Activated CD4-positive, alpha-beta T cell treated with anti-CD3 and anti-CD28 coated beads, Interleukin-2, amount 50 U/mL, for 48 hours (primary cell): ENCODE measurements around the gene CDHR4.
"Not testable (repeated sequence)": the region's sequence is repeated elsewhere in the genome, so short reads cannot be mapped to it uniquely, and the experiment has no call there.

ENCODE experiments used
- DNase-seq, 2 experiments: peaks; one replicate each; pipeline ENCODE4 v3.0.0-alpha.2; 2020

The CDHR4 gene

DNA sequence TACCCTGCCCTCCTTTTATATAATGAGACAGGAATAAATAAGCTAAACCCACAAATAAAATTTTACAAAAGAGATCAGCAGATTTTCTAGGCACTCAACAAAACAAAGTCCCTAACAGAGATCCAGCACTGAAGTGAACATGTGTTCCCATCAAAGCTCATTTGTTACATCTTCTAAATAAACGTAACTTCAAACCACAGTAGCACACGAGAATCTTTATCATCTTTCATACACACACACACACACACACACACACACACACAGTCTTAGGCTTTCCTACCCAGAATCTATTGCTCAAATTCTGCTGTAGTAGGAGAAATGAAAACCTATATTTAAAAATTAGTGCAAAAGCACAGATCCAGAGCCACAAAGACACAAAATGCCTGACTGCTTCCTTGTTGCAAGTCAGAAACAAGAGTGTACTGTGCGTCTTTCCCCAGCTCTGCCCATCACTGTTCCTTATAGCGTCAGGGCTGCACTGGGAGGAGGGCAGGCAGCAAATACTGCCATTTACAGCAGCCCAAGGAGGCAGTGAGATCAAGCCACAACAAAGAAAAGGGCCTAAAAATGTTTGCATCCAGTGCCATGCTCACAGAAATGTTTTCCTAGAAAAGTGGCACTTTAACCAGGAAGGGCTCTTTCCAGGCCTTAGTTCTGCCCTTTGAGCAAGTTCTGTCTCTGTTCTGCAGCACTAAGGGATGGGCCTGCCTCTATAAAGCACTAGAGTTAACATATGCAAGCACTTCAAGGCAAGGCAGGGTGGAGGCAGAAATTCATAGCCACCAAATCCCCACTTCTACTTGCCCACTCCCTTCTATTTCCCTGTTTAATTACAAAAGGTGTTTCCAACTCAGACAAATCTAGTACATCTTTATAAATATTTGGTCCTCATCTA is 19.3 kb downstream of the CDHR4 start:
- DNase-seq = no peak

DNA sequence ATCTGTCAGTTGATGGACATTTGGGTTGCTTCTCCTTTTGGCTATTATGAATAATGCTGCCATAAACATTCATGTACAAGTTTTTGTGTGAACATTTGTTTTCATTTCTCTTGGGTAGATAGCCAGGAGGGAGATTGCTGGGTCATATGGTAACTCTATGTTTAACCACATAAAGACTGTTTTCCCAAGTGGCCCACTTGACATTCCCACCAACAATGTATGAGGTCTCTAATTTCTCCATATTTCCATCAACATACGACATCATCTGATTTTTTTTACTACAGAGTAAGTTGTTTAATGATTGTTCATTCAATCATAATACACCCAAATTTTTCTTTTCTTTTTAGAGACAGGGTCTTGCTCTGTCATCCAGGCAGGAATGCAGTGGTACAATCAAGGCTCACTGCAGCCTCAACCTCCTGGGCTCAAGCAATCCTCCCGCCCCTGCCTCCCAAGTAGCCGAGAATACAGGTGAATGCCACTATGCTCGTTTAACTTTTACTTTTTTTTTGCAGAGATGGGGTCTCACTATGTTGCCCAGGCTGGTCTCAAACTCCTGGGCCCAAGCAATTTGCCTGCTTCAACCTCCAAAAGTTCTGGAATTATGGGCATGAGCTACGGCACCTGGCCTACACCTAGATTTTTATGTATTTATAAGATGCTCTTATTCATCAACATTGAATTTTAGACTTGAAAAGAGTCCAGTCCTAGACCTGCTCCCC is 20.2 kb downstream of the CDHR4 start:
- DNase-seq = no peak

DNA sequence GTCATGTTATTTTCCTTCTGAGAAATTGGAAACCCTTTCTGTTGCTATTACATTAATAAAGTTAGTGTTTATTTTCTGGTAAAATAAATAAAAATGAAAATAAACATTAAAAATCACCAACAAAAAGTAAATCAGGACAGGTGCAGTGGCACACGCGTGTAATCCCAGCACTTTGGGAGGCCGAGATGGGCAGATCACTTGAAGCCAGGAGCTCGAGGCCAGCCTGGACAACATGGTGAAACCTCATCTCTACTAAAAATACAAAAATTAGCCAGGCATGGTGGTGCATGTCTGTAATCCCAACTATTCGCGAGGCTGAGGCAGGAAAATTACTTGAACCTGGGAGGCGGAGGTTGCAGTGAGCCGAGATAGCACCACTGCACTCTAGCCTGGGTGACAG is 23.6 kb downstream of the CDHR4 start:
- DNase-seq = not testable (repeated sequence)

- no peak for DNase-seq
Observed at GRCh38 chr3:49775538-49775937, 24.1 kb downstream of the CDHR4 start.

DNA sequence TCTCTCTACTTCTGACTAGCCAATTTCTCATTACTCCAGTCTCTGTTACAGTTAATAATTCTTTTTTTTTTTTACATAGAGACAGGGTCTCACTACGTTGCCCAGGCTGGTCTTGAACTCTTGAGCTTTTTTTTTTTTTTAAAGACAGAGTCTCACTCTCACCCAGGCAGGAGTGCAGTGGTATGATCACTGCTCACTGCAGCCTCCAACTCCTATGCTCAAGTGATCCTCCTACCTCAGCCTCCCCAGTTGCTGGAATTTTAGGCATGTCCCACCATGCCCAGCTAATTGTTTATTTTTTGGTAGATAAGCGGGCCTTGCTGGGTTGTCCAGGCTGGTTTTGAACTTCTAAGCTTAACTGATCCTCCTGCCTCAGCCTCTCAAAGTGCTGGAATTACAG is 27.0 kb downstream of the CDHR4 start:
- DNase-seq = no peak

DNA sequence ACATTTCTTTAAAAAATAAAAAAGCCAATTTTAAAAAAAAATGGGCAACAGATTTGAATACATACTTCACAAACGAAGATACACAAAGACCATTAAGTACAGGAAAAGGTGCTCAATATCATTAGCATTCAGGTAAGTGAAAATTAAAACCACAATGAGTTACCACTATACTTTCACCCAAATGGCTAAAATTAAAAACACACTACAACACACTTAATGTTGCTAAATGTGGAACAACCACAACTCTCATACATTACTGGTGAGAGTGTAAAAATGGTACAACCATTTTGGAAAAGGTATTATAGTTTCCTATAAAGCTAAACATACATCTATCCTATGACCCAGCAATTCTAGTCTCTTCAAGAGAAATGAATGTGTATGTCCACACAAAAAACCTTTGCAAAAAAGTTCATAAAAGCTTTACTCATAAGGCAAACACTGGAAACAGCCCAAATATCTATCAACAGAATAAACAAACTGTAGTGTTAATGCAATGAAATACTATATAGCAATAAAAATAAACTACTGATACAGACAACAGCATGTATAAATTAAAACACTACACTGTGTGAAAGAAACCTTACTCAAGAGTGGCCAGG is 28.2 kb downstream of the CDHR4 start:
- DNase-seq = no peak

DNA sequence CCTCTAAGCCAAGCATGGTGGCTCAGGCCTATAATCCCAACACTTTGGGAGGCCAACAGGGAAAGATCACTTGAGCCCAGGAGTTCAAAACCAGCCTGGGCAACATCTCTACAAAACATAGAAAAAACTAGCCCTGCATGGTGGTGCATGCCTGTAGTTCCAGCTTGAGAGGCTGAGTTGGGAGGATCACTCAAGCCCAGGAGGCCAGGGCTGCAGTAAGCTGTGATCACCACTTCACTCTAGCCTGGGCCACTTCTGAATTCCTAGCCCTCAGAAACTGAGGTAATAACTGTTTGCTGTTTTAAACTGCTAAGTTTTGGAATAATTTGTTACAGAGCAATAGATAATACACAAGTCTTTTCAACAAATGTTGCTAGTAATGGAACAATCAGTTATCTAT is 29.7 kb downstream of the CDHR4 start:
- DNase-seq = no peak

GRCh38 chr3:49769286-49769915 is 30.3 kb downstream of the CDHR4 start:
- DNase-seq = no peak

- no peak for DNase-seq
Observed at GRCh38 chr3:49763981-49764380, 35.7 kb downstream of the CDHR4 start.

- DNase-seq = no peak
Observed at GRCh38 chr3:49761661-49762060, 38.0 kb downstream of the CDHR4 start.

DNA sequence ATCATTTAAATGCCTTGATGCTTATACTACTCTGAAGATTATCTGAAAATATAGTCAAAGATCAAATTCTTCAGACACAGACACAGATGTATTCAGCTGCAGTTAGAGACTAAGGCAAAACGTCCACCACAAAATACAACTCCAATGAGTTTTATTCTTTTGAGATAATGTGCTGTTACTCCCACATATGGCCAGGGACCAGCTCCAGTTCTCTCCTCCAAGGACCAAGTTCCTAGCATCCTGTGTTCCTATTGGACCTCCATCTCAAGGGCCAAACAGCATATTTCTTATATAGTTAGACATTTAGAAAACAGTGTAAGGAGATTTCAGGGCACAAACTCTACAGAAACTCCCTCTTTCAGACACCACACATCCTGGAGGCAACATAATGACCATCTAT is 40.4 kb downstream of the CDHR4 start:
- DNase-seq = no peak

- no peak for DNase-seq
Observed at GRCh38 chr3:49757197-49757596, 42.5 kb downstream of the CDHR4 start.

GRCh38 chr3:49756036-49756435 is 43.6 kb downstream of the CDHR4 start:
- DNase-seq = no peak

GRCh38 chr3:49754536-49754935 is 45.1 kb downstream of the CDHR4 start:
- no peak for DNase-seq

DNA sequence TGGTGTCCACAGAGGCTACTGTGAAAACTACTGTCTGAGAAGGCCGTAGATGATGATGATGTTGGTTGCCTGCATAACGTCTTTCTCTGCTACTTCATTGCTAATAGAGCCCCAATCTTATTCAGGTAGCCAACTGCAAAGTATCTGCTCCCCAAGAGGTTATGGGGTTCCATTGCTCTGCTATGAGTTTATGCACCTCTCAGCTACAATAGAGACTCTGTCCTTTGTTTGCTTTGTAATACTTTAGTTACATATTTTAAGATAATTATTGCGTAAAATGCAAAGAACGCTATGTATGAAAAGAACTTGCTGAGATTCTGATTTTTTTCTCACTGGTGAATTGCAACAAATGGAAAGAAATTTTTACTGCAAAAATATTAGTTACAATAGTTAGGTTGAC is 48.2 kb downstream of the CDHR4 start:
- no peak for DNase-seq

GRCh38 chr3:49750056-49750455 is 49.6 kb downstream of the CDHR4 start:
- no peak for DNase-seq

GRCh38 chr3:49748874-49749273 is 50.8 kb downstream of the CDHR4 start:
- not testable (repeated sequence) for DNase-seq

DNA sequence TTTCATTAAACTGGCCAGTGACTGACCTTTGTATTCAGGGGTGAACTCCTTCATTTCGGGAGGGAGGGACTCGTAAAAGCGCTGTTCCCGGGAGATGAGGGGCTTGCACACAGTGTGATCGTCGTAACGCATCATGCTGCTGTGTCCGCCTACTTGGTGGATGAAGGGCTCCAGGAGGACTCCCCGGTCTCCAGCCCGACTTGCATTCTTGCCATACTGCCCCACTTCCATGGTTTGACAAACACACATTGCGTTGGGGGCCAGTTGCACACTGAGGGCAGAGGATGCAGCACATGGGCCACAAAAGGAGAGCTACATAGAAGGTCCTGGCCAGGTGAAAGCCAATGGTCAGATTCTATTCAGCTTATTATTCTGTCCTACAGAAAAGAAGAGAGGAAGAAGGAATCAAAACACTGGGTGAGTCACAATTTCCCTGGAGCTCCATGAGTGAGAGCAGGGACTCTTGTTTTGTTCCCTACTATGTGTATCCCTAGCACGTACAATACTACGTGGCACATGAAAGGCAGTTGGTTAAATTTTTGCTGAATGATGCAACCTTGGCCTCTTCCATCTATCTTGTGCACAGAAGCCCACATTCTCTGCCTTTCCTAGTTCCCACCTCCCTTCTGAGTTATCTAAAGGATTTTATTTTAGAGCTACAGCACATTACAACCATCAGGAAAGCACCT is 51.7 kb downstream of the CDHR4 start:
- no peak for DNase-seq

DNA sequence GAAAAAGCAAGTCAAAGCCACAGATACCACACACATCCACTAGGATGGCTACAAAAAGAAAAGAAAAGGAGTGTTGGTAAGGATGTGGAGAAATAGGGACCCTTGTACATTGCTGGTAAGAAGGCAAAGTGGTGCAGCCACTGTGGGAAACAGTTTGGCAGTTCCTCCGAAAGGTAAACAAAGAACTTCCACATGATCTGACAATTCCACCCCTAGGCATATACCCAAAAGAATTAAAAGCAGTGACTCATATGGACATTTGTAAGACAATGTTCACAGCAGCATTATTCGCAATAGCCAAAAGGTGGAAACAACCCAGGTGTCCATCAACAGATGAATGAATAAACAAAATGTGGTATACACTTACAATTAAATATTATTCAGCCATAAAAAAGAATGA is 53.7 kb downstream of the CDHR4 start:
- no peak for DNase-seq
